ENCODE data around the gene LYPD1.
"Not testable (repeated sequence)": the region's sequence is repeated elsewhere in the genome, so short reads cannot be mapped to it uniquely, and the experiment has no call there.

Gene LYPD1, protein sequence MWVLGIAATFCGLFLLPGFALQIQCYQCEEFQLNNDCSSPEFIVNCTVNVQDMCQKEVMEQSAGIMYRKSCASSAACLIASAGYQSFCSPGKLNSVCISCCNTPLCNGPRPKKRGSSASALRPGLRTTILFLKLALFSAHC

DNA sequence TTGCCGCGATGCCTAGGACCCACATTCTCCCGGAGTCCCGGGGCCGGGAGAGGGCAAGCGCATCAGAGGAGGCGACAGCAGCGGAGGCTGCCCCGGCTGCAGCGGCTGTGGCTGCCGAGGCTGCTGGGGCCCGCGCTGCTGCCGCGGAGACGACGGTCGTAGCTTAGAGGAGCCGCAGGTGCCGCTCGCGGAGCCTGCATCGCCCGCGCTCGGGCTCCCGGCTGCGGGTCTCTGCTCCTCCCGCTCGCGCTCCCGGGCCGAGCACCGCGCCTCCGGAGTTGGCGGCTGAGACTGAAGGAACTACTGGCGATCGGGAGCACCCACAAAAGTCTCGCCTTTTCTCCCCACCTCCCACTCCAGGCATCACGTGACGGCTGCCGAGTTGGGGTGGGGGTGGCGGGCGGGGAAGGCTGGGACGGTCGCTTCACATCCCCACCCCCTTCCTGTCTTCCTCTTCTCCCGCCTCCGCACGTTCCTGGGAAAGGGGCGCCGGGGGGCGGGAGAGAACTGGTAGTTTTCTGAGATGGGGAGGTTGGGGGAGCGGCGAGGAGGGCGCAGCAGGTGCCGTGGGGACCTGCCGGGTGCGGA, at the start of gene LYPD1:
Gene LYPD1, minus strand, starts transcription at position 298 of the 588 bp plus-strand sequence. Its CDS starts 273 bp downstream, at position 25.
- DNase-seq, result no peak

DNA sequence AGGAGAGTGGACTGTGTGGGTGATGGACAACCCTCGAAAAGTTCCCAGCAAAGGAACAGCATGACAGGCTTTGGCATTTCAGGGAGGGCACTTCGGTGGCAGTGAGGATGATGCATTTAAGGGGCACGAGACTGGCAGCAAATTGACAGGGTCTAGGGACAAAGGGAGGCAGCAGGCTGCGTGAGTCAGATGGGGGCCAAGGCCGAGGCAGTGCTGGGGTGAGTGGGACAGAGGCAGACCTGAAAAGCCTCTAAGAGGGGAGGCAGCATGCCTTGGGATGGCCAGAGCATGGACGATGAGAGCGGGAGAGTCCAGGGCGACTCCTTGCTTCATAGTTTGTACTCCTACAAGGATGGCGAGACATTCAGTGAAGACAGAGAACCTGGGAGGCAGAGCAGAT, 49.5 kb upstream of the LYPD1 start:
- DNase-seq, result no peak

DNA sequence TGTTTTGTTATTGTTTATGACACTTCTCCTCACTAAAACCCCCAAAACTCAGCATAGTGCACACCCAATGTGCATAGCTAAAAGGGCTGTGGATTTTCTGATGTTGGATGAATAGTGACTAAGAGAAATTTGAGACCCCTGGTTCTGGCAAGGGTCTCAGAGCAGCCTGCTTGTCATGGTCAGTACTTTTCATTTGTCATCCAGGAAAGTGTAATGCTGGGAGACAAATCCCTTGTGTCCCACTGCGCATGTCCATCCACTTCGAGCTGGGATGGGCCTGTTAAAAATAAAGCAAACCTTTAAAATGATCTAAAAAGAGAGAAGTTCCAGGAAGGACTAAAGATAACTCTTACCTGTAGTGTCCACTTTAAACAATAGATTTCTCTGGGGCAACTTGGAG, 46.9 kb upstream of the LYPD1 start:
- DNase-seq, result no peak

DNA sequence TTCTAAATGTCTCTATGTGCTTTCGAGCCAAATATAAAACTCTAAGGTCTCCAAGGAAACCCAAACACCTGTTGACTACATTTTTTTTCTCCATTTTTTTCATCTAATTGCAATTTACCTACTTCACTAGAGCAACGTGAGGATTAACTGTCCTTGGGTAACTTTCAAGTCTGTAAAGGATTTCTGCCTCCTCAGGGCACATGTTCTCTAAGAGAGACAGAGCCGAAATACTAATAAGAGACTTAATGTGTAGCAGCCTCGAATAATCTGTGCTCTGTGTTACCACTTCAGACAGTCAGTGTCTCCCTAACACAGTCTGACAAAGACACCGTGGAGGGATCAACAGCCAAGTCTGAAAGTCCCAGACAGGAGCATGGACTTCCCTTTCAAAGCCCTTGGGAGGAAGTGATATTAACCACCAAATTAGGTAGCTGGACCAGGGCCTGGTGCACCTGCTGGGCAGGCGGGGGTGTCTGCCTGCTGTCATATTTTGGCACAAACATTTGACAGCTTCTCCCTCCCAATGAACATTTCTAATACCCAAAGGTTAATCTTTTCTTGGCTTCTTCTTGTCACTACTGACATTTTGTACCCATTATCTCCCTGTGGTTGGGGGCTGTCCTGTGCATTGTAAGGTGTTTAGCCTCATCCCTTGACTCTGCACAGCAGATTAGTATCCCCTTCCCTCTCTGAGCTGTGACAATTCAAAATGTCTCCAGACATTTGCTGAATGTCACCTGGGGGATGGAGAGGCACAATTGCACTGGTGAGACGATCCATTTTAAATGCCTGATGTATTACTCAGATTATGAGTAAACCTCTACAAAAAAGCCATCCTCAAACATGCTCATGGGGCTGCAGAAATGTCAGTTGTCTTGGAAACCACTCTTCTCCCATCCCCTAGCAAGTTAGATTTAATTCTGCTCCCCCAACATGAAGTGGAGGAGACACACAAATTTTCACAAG, 45.7 kb upstream of the LYPD1 start:
- no peak for DNase-seq

DNA sequence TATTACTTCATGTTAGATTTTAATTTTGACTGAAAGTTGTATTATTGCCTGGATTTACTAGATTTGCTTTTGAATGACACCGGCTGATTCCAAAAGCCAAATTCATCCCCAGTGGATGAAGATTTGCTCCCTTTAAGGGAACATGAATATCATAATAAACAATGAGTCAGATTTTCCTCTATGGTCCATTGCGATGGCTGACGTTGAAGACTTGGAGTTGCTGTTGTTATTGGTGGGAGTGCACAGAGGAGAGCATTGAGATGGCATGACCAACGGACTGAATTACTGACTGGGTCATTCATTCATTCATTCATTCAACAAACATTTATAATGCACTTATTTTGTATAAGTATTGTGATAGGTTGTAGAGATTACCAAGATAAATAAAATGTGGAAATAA, 33.4 kb upstream of the LYPD1 start:
- no peak for DNase-seq

DNA sequence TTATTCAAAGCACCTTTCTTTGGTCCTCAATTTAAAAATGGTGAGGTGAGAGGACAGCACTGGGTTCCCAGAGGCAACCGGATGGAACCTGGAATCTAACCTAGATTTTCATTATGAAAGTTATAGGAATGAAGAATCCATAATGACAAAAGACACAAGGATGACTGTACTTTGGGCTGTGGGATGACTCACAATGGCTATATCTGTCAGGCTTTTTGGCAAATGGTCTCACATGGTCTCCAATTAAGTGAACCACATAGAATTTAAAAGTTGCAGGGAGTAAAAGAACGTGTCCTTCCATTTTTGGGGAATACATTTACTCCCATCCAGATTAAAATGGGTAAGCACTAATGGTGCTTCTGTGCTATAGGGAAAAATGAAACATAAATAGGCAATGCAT, 31.8 kb upstream of the LYPD1 start:
- DNase-seq, result no peak

DNA sequence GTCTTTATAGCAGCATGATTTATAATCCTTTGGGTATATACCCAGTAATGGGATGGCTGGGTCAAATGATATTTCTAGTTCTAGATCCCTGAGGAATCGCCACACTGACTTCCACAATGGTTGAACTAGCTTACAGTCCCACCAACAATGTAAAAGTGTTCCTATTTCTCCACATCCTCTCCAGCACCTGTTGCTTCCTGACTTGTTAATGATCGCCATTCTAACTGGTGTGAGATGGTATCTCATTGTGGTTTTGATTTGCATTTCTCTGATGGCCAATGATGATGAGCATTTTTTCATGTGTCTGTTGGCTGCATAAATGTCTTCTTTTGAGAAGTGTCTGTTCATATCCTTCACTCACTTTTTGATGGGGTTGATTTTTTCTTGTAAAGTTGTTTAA, 29.8 kb upstream of the LYPD1 start:
- DNase-seq, result not testable (repeated sequence)

DNA sequence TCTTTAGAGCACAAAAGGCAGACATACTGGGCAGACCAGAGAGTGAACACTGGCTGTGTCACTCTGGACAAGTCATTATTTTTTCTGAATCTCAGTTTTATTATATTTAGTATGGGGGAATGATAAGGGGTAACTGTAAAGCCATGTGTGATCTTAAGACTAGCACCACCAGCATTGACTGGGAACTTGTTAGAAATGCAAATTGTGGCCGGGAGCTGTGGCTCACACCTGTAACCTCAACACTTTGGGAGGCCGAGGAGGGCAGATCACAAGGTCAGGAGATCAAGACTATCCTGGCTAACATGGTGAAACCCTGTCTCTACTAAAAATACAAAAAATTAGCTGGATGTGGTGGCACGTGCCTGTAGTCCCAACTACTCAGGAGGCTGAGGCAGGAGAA, 28.3 kb upstream of the LYPD1 start:
- not testable (repeated sequence) for DNase-seq

DNA sequence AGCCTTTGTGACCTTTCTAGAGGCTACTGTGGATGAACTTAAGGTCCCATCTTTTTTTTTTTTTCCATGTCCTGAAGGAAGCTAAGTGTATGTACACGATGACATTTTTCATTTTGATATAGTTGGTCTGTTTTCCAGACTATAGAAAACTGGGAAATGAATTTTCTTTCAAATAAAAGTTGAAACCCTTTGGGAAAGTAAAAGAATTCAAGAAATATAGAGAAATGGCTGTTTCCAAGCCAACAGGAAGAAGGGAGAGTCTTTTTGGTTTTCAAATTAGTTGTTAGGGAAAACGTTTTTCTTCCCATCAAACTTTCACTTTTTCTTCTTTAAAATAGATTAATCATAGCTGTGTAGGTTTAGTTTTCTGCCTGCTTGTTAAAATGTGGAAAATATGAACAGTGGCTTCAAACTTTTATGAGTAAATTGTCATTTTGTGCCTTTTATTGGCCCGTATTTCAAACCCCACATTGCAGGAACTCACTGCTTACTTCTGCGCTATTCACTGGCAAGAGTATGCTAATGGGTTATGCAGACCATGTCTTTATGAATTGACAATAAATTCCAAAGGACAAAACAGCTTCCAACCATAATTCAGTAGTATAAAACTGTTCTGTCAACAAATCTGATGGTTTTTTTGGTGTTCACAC, 27.7 kb upstream of the LYPD1 start:
- no peak for DNase-seq

DNA sequence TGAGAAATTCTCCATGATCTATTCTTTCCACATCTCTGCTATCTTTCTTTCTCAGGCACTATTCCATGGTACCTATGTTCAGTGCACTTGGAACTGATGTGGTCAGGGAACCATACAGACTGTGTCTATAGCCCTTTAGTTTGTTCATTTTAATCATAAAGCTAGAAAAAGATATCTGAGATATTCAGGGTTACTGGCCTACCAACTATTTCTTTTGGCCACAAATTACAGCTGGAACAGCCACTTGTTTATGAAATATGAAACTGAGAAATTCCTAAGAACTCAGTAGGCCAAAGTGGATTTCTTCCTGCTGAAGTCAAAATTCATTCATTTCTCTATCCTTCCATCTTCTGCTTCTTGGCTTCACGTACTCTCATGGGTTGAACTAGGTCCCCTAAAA, 22.8 kb upstream of the LYPD1 start:
- DNase-seq, result no peak

DNA sequence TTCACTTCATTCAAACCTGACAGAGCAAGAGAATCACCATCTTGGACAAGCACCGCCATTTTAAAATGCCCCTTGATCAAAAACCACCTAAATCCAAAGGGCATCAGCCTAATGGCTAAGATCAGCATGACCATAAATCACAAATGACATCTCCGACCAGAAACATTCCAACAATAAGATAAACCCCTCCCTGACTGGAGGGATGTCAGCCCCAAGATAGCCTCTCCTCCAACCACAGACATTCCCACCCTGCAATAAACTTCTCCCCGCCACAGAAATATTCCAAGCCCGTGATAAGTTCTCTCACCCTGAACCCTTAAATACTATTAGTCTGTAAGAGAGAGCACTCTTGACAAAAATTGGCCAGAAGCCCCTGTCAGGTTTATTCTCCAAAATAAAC, 21.6 kb upstream of the LYPD1 start:
- no peak for DNase-seq

DNA sequence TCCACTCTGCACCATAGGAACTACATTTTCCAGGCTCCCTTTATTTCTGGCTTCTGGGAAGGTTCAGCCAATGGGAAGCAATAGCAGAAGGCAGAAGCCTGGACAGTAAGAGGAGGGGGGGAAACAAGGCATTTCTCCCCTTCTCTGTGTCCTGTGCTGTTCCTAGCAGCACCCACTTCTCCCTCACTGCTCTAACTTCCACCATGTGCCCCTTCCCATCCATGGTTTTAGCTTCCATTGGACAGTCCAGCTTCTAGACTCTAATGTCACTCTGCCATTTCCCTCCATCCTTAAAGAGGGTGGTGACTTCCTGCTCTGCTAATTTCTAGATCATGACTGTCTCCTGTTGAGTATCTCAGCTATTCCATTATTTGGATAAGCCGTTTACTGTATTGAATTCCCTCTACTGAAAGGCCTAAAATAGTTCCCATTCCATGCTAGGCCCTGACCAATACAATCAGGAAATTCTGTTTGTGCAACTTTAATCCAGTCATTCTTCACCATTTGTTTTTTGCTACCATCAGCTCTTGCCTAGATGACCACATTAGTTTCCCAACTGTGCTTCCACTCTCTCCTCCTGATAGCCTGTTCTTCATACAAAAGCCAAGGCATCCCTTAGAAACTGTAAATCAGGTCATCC, 20.8 kb upstream of the LYPD1 start:
- DNase-seq, result no peak

DNA sequence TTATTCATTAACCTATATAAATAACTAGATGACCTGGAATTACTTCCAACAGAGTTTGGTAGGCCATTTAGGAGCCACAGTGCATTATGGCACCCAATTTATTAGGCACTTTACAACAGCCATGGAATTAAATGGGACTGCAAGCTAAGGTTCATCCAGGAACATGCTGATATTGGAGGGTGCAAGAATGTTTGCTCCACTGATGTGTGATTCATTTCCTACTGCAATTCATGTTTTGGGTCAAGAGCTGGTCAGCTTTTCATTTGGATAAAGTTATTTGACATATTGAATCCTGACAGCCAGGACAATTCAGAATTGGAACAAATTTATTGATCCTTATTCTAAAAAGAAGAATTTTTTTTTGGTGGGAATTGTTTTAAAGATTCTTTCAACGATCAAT, 11.8 kb upstream of the LYPD1 start:
- DNase-seq, result no peak

DNA sequence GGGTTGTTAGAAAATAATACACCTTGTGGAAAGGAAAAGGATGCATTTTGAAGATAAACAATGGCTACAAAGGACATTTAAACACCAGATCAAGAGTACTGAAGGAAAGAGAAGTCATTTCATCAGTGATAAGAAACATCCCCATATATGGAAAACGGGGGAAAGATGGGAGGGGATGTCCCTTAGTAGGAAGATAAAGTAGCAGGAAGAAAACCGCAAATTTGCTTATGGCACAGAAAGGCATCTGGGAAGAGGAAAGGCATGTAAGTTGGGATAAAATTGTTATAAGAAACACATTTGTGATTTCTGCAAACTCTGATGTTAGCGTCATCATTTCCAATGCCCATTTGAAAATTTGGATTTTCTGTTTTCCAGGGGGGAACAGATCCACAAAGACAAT, 10.5 kb upstream of the LYPD1 start:
- DNase-seq, result no peak

DNA sequence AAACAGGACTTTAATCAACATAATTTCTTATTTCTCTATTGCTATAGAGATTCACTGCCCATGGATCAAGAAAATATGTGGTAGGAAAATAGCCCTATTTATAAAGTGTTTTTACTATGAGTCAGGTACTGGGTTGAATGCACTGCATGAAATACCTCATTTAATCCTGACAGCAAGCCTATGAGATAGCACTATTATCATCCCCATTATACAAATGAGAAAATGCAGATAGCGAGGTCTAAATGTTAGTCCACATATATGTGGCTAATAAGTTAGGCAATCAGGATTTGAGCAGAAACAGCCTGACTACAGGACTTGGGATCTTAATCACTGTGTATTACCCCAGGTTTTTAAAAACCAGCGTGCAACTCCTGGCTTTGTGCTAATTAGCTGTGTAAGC, 8.5 kb upstream of the LYPD1 start:
- DNase-seq, result no peak

DNA sequence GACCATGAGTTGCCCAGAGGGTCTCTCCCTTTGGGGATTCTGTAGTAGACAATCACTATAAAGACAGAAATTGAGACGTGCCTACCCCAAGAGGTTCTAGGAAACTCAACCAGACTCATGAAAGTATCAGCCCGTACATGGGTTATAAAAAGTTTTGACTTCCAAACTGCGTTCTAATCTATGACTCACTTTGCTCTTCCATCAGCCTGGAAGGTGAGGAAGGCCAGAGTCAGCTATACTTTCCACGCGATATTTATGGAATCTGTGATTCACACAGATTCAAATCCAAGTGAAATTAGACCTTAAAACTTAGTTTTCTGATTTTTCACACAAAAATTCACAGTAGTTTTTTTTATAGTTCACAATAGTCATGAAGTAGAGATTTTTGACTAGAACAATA, 7.7 kb upstream of the LYPD1 start:
- no peak for DNase-seq

DNA sequence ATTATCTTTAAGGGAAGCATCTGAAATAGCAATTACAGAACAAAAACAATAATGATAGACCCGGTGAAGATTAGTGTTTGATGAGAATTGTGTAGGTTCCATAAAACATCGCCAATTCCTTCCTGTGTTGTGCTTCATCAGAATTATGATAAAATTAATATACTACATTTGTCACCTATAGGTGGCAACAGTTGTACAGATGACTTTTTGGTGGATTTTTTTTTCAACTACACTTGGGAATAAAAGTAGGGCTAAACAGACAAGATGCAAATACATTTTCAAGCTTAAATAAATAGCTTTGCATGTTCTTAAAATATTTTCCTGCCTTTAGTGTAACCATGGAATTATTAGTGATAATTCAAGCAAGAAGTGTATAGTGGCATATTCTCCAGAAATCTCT, 7.0 kb upstream of the LYPD1 start:
- DNase-seq, result no peak

DNA sequence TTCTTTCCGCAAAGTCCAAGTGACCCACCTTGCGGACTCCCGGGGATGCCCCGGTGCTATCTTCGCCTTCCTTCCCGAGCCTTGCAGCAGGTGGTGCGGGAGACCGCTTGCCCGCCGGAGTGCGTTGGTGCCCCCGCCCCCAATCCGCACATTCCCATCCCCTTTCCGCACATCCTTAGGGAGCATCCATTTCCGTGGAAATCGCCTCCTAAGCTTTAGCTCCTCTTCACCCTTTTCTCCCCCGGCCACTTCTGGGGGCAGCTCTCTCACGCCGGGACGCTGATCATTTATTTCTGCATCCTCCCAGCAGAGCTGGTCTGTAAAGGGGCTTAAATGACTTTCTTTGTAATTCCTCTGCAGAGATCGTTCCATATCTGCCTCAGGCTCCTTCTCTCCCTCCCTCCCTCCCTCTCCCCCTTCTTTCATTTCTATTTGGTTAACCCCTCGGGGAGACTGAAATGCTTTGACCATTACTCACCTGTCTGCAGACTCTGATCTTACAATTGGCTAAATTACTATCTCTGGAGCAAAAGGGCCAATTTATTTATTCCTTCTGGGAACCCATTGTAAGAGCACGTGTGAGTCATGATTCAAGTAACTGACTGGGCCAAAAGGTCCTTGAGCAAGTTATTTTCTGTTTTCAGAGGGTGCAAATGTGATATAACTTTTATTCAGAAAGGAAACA, 1.3 kb upstream of the LYPD1 start:
- DNase-seq, result no peak

DNA sequence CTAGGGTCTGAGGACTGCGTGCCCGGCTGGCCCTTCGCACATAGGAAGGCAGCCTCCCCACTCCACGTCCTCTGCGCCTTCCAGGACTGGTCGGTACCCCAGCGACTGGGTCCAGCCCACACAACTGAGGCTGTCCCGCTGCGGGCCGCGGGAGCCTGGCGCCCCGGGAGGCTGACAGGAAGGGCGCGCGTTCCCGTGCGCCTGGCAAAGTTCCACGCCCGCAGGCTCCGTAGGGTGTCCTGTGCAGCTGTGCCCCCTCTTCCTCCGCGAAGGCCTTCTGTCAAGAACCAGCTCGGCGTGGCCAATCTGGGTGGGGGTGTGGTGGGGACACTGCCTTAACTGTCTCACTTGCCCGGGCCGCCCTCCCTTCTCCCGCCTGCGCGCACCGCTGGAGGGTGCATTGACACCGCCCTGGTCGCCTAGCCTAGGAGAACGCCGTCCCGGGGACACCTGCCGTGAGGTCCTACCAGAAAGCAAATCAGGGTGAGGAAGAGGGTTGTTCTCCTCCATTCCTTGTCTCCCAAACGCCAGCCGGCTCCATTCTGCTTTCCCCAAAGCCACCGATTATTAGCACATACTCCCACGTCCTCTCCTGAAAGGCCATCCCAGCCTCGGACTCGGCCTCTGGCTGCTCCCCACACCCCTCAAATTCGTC, 618 bp upstream of the LYPD1 start:
- no peak for DNase-seq

DNA sequence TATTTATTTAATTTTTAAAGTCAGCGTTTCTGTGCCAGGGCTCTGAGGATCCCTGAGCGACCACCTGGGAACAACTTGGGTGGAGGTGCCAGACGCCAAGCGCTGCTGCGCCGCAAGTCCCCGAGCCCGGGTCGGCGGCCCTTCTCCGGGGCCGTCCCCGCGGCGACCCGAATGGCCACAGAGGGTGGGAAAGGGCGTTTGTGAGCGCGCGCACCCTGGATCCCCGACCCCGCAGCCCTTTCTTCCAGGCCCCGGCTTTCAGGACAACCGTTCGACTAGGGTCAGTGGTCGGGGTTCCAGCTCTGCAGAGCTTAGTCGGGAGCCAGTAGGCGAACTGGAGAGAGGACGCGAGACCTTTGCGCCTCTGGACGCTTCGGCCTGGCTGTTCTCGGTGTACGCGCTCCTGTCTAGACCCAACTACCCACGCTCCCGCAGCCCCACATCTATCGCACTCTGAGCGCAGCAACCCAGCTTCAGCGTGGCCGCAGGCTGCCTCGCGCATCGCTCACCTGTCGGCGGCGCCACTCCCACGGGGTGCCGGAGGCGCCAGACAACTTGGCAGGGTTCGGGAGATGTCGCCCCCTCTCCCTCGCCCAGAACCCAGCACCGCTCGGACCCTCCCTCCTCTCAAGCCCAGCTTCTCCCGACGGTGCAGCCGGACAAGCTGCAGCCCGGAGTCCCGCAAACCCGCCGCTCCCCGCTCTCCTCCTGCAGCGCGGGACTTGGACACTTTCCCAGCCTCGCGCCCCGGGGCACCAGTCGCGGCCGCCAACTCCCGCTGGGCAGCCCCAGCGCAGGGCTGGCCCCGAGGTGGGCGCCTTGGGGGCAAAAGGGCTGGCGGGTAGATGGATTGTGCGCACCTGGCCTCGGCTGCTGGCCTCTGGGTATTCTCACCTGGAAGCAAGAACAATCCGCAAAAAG, 758 bp downstream of the LYPD1 start:
- no peak for DNase-seq

Data from NCI-H2171 treated with DMSO at 0.1 percent for 48 hours (cell line).